Gastrocnemius medialis (tissue), 4 donors: ENCODE data around the gene PTPA.

Source experiments
- POLR2A ChIP-seq, 2 donors: fragments of 450-650 bp; IDR thresholded peaks; one replicate each; pipeline ENCODE4 v1.6.1; 2017; ENCODE audit warnings: antibody characterized with exemption in 2 of 2, mild to moderate bottlenecking in 2 of 2, moderate library complexity in 2 of 2
- TF ChIP-seq, protein P1 (sequence below), 5 experiments: fragments of 450-650 bp in 3 of 5; fragments of 200-600 bp in 2 of 5; sonication (generic) in 2 of 5; IDR thresholded peaks in 4 of 5; conservative IDR thresholded peaks in 1 of 5; 1 replicate in 4 of 5; 2 replicates in 1 of 5; pipeline ENCODE4 v1.5.1; 2016 to 2019; ENCODE audit warnings: antibody characterized with exemption in 5 of 5, mild to moderate bottlenecking in 3 of 5, moderate library complexity in 3 of 5

DNA sequence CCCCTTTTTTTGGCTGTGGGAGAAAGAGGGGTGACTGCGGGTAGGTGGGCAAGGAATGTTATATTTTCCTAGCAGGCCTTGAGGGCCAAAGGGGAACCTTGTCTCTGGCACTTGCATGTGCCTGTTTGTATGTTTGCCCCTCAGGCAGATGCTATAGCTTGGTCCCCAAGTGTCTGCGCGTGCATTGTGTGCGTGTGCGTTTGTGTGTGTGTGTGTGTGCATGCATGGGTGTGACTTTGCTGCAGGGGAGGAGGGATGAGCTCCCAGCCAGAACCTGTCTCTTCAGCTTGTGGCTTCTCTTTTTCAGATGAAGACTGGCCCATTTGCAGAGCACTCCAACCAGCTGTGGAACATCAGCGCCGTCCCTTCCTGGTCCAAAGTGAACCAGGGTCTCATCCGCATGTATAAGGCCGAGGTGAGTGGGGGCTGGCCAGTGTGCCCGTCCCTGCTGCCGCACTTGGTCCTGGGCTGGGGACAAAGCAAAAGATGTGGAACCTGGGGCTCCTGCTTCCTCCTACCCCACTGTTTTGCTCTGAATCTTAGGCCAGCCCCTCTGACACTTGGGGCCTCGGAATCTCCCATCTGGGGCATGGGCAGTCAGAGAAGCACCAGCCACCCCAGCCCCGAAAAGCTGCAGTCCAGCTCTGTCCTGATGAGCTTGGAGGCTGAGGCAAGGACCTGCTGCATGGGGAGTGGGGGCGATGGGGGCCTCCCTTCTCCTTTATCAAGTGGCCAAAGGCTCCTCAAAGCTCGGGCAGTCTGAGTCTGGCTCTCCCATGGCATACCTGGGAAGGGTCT lies 31.1 kb downstream of the PTPA start:
- TF ChIP-seq, protein P1, sequence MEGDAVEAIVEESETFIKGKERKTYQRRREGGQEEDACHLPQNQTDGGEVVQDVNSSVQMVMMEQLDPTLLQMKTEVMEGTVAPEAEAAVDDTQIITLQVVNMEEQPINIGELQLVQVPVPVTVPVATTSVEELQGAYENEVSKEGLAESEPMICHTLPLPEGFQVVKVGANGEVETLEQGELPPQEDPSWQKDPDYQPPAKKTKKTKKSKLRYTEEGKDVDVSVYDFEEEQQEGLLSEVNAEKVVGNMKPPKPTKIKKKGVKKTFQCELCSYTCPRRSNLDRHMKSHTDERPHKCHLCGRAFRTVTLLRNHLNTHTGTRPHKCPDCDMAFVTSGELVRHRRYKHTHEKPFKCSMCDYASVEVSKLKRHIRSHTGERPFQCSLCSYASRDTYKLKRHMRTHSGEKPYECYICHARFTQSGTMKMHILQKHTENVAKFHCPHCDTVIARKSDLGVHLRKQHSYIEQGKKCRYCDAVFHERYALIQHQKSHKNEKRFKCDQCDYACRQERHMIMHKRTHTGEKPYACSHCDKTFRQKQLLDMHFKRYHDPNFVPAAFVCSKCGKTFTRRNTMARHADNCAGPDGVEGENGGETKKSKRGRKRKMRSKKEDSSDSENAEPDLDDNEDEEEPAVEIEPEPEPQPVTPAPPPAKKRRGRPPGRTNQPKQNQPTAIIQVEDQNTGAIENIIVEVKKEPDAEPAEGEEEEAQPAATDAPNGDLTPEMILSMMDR (IDR thresholded peaks at IDR 0.05 in 4 of 5, conservative IDR thresholded peaks at IDR 0.05 in 1 of 5), result no peak
- TF ChIP-seq POLR2A (IDR thresholded peaks at IDR 0.05), result no peak
